ENCODE measurements around the gene ZNF469. TPM values are rescaled to one million over a fixed set of nuclear protein-coding genes. Genes with fewer than 3 reads are reported as not detected.

The ZNF469 gene
- total RNA-seq, 1 experiment from 2014 or later = 3.2 TPM

- no peak for TF ChIP-seq ESRRA (CRISPR knock-in tag; IDR thresholded peaks at IDR 0.05; ENCODE audit: borderline replicate concordance)
These were observed 852 bp downstream of the ZNF469 start (continued) for GRCh38 chr16:88383401-88384221.

- CTCF ChIA-PET = interaction anchor here (0.9 to 3.2 kb wide), 2 partner anchors 19 to 54 kb away, joined by 3 to 21 read pairs; no protein-coding TSS in a partner anchor
- Mint-ChIP-seq H3K27ac (no peak overlapping the region), H3K27me3 (ENCODE audit: low read depth) (peaks cover 38% of the 10 kb centered on the region)
These were observed 1.7 kb downstream of the ZNF469 start for GRCh38 chr16:88384222-88385111.

GRCh38 chr16:88385112-88385594, 2.4 kb downstream of the ZNF469 start:
- peaks cover 12% of the 10 kb centered on the region for H3K4me1 Mint-ChIP-seq
- H3K36me3 Mint-ChIP-seq = no peaks in the 10 kb centered on the region
- ATAC-seq (no peak), DNase-seq (ENCODE audit: low spot score) (no peak)
- no peaks in the 10 kb centered on the region for H3K9me3 Mint-ChIP-seq
- peaks cover 38% of the 10 kb centered on the region for H3K27me3 Mint-ChIP-seq (ENCODE audit: low read depth)
- H3K27ac Mint-ChIP-seq = no peak overlapping the region
- no peak overlapping the region for H3K4me3 Mint-ChIP-seq
- CTCF ChIA-PET = interaction anchor here (0.9 to 3.2 kb wide), 2 partner anchors 19 to 53 kb away, joined by 3 to 21 read pairs; no protein-coding TSS in a partner anchor
- POLR2A ChIA-PET = no interaction called here
- no peak for TF ChIP-seq RELA (CRISPR knock-in tag; IDR thresholded peaks at IDR 0.05; ENCODE audit: borderline replicate concordance)
- no peak for TF ChIP-seq PREB (CRISPR knock-in tag; IDR thresholded peaks at IDR 0.05; ENCODE audit: borderline replicate concordance)
- no peak for TF ChIP-seq USF2 (CRISPR knock-in tag; IDR thresholded peaks at IDR 0.05)
- TF ChIP-seq OVOL2 (CRISPR knock-in tag; IDR thresholded peaks at IDR 0.05; ENCODE audit: borderline replicate concordance) = no peak
- TF ChIP-seq SP1 (CRISPR knock-in tag; conservative IDR thresholded peaks at IDR 0.05) = no peak
- no peak for TF ChIP-seq MYBL2 (CRISPR knock-in tag; IDR thresholded peaks at IDR 0.05)
- TF ChIP-seq GRHL2 (CRISPR knock-in tag; IDR thresholded peaks at IDR 0.05; ENCODE audit: insufficient replicate concordance, severe bottlenecking) = no peak
- no peak for TF ChIP-seq NR2C2 (CRISPR knock-in tag; IDR thresholded peaks at IDR 0.05)
- TF ChIP-seq RORB (CRISPR knock-in tag; IDR thresholded peaks at IDR 0.05) = no peak
- no peak for TF ChIP-seq ERG (CRISPR knock-in tag; IDR thresholded peaks at IDR 0.05)
- no peak for TF ChIP-seq TP53 (CRISPR knock-in tag; IDR thresholded peaks at IDR 0.05)
- no peak for TF ChIP-seq TCF7 (CRISPR knock-in tag; IDR thresholded peaks at IDR 0.05; ENCODE audit: low read depth)
- TF ChIP-seq ZNF232 (CRISPR knock-in tag; IDR thresholded peaks at IDR 0.05) = no peak
- no peak for TF ChIP-seq FOXK1 (CRISPR knock-in tag; IDR thresholded peaks at IDR 0.05)

More at GRCh38 chr16:88384222-88385111, 1.7 kb downstream of the ZNF469 start:
- H3K9me3 Mint-ChIP-seq = no peaks in the 10 kb centered on the region
- H3K4me1 Mint-ChIP-seq = peaks cover 12% of the 10 kb centered on the region
- ATAC-seq (no peak), DNase-seq (ENCODE audit: low spot score) (no peak)
- POLR2A ChIA-PET = no interaction called here
- no peaks in the 10 kb centered on the region for H3K36me3 Mint-ChIP-seq
- TF ChIP-seq AR (CRISPR knock-in tag; IDR thresholded peaks at IDR 0.05) (no peak), ZBTB43 (CRISPR knock-in tag; IDR thresholded peaks at IDR 0.05) (0 out of 2 replicates have a peak, but pooled peaks have one; percentile 34), GTF2I (CRISPR knock-in tag; conservative IDR thresholded peaks at IDR 0.05) (peak; percentile 50; the same call in 1 of the 2 replicates)
- peak overlapping the region; percentile 60 for H3K4me3 Mint-ChIP-seq

Measured in WTC11 (cell line).